WTC11 (cell line): ENCODE data around the gene SELPLG. TPM values are rescaled to one million over a fixed set of nuclear protein-coding genes. Genes with fewer than 3 reads are reported as not detected.

Experiments used
- ATAC-seq: fragments of 200-7000 bp; cut with Tn5 transposase; 2 replicates; pipeline ENCODE4 v1.10.0; 2021; ENCODE audit warnings: mild to moderate bottlenecking, moderate library complexity
- CTCF ChIA-PET: fragments of 300-600 bp; sonication (Branson Sonifier 250); formaldehyde crosslinking; loops from one replicate; lab custom pipeline; 2021; ENCODE audit warnings: antibody characterized with exemption; lab: Charles Lee
- POLR2A ChIA-PET: fragments of 350-600 bp; sonication (Branson Sonifier 250); formaldehyde crosslinking; loops from one replicate; lab custom pipeline; 2021; ENCODE audit warnings: antibody characterized with exemption; lab: Charles Lee
- DNase-seq: peaks from one replicate; pipeline ENCODE4 v3.0.0; 2021; ENCODE audit warnings: low spot score
- H3K27ac Mint-ChIP-seq: 2 replicates; pipeline ENCODE4 v1.8.0; 2021; ENCODE audit warnings: mixed read lengths
- H3K27me3 Mint-ChIP-seq: 2 replicates; pipeline ENCODE4 v1.8.0; 2021; ENCODE audit warnings: low read depth, mild to moderate bottlenecking, moderate library complexity, mixed read lengths
- H3K36me3 Mint-ChIP-seq: 2 replicates; pipeline ENCODE4 v1.8.0; 2021; ENCODE audit warnings: mixed read lengths
- H3K4me1 Mint-ChIP-seq: 2 replicates; pipeline ENCODE4 v1.8.0; 2022; ENCODE audit warnings: mixed read lengths
- H3K4me3 Mint-ChIP-seq: 2 replicates; pipeline ENCODE4 v1.8.0; 2021; ENCODE audit warnings: mild to moderate bottlenecking, moderate library complexity, mixed read lengths
- H3K9me3 Mint-ChIP-seq: 2 replicates; pipeline ENCODE4 v1.8.0; 2021; ENCODE audit warnings: mixed read lengths
- GTF2I ChIP-seq: fragments of 250-450 bp; sonication (Bioruptor Pico); conservative IDR thresholded peaks from 2 replicates; pipeline ENCODE4 v1.4.0; 2021; ENCODE audit warnings: mild to moderate bottlenecking
- IRF2 ChIP-seq: sonication (generic); formaldehyde crosslinking; IDR thresholded peaks from 2 replicates; pipeline ENCODE4 v1.8.0; 2022; ENCODE audit warnings: low read depth, missing genetic modification reagents, borderline replicate concordance
- JUN ChIP-seq: sonication (generic); formaldehyde crosslinking; IDR thresholded peaks from 2 replicates; pipeline ENCODE4 v1.8.0; 2023; ENCODE audit warnings: mild to moderate bottlenecking, missing genetic modification reagents
- NFATC4 ChIP-seq: fragments of 250-450 bp; sonication (Bioruptor Pico); IDR thresholded peaks from 2 replicates; pipeline ENCODE4 v1.9.0; 2021; ENCODE audit warnings: mild to moderate bottlenecking
- NR1H2 ChIP-seq: sonication (generic); formaldehyde crosslinking; IDR thresholded peaks from 2 replicates; pipeline ENCODE4 v1.9.0; 2021; ENCODE audit warnings: mild to moderate bottlenecking, moderate library complexity, missing genetic modification reagents
- RELA ChIP-seq: sonication (generic); formaldehyde crosslinking; IDR thresholded peaks from 2 replicates; pipeline ENCODE4 v1.8.1; 2022; ENCODE audit warnings: missing genetic modification reagents, mild to moderate bottlenecking, borderline replicate concordance
- TEAD1 ChIP-seq: sonication (generic); formaldehyde crosslinking; IDR thresholded peaks from 2 replicates; pipeline ENCODE4 v1.8.0; 2022; ENCODE audit warnings: mild to moderate bottlenecking, missing genetic modification reagents
- ZNF263 ChIP-seq: sonication (generic); formaldehyde crosslinking; IDR thresholded peaks from 2 replicates; pipeline ENCODE4 v1.8.1; 2022; ENCODE audit warnings: low read depth, mild to moderate bottlenecking, moderate library complexity, missing genetic modification reagents
- ZNF281 ChIP-seq: sonication (generic); formaldehyde crosslinking; IDR thresholded peaks from 2 replicates; pipeline ENCODE4 v1.8.0; 2023; ENCODE audit warnings: mild to moderate bottlenecking, missing genetic modification reagents
- total RNA-seq: library from RNA; stranded (reverse); gene quantifications from 3 replicates; pipeline ENCODE4 v1.2.3, GENCODE V29; 2021
- TF ChIP-seq, protein P1 (sequence below): fragments of 250-450 bp; sonication (Bioruptor Pico); IDR thresholded peaks from 2 replicates; pipeline ENCODE4 v1.9.0; 2021; ENCODE audit warnings: mild to moderate bottlenecking
- TF ChIP-seq, protein P2 (sequence below): sonication (generic); formaldehyde crosslinking; IDR thresholded peaks from 2 replicates; pipeline ENCODE4 v1.8.1; 2023; ENCODE audit warnings: mild to moderate bottlenecking, missing genetic modification reagents, moderate library complexity
- TF ChIP-seq, protein P3 (sequence below): sonication (generic); formaldehyde crosslinking; IDR thresholded peaks from 2 replicates; pipeline ENCODE4 v1.8.0; 2022; ENCODE audit warnings: missing genetic modification reagents
- TF ChIP-seq, protein P4 (sequence below): sonication (generic); formaldehyde crosslinking; IDR thresholded peaks from 2 replicates; pipeline ENCODE4 v1.8.1; 2022; ENCODE audit warnings: mild to moderate bottlenecking, moderate library complexity, missing genetic modification reagents
- TF ChIP-seq, protein P5 (sequence below): sonication (generic); formaldehyde crosslinking; IDR thresholded peaks from 2 replicates; pipeline ENCODE4 v1.8.0; 2022; ENCODE audit warnings: mild to moderate bottlenecking, missing genetic modification reagents
- TF ChIP-seq, protein P6 (sequence below): sonication (generic); formaldehyde crosslinking; IDR thresholded peaks from 2 replicates; pipeline ENCODE4 v1.8.1; 2022; ENCODE audit warnings: mild to moderate bottlenecking, missing genetic modification reagents, moderate library complexity, borderline replicate concordance

The SELPLG gene
- total RNA-seq, 1 experiment from 2014 or later, result 0.46 TPM

DNA sequence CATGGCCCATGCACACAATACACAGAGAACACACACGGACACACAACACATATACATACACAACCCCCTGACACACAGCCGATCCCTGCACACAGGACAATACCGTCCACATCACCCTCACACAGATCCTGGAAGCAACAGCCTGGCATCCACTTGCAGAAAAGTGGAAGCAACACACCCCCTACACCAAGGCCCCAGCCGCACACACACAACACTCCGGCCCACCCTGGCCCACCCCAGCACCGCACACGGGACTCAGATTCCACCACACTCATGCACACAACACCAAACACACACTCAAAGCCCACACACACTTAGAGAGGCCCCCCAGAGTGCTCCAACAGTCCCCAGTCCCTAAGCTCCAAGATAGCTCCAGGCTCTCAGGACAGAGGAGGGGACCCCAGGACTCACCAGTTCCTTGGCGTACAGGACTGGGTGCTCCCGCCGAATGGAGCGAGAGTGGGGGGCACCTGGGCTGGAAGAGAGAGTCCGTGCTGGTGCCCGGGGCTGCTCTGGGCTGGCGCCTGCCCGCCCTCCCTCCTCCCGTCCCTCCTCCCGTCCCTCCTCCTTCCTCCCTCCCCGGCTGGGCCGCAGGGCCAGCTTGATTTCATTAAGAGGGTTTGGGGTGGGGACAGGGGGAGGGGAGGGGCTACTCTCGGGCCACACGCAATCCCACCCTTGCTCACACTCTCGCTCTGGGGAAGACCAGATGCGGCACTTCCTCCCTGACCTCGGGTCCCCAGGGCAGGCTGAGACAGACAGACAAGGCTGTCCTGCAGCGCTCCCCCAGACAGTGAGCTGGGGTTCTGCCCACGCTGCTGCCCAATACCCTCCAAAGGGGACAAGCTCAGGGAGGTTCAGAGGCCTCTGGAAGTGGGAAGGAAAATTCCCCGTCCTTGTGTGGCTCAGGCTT lies 35.9 kb downstream of the SELPLG start, which contains the start of gene TMEM119:
Gene TMEM119, minus strand, starts transcription at position 526 of the 913 bp plus-strand sequence. CDS start 5,701 bp downstream, outside the sequence.
- CTCF ChIA-PET, result interaction anchor here (0.6 to 1.6 kb wide), 4 partner anchors 15 to 360 kb away, joined by 3 to 11 read pairs (median 4); no protein-coding TSS in a partner anchor
- POLR2A ChIA-PET, result interaction anchor here (1.0 kb wide), 1 partner anchor 35 kb away, joined by 3 read pairs; the partner anchor contains the start of gene ISCU
- Mint-ChIP-seq H3K4me3 (no peak within 1 kb of the TSS), H3K4me1 (peaks cover 5% of the 10 kb centered on the region), H3K36me3 (no peaks in the 10 kb centered on the region), H3K9me3 (no peaks in the 10 kb centered on the region), H3K27ac (peak within 1 kb of the TSS; percentile 32; the same call in 1 of the 2 replicates), H3K27me3 (no peaks in the 10 kb centered on the region)
- ATAC-seq, result peak; percentile 12; the same call in 1 of the 2 replicates
- TF ChIP-seq ZNF263 (CRISPR knock-in tag), result peak; percentile 88
- TF ChIP-seq, protein P1, sequence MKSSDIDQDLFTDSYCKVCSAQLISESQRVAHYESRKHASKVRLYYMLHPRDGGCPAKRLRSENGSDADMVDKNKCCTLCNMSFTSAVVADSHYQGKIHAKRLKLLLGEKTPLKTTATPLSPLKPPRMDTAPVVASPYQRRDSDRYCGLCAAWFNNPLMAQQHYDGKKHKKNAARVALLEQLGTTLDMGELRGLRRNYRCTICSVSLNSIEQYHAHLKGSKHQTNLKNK, result no peak
- DNase-seq, result no peak

DNA sequence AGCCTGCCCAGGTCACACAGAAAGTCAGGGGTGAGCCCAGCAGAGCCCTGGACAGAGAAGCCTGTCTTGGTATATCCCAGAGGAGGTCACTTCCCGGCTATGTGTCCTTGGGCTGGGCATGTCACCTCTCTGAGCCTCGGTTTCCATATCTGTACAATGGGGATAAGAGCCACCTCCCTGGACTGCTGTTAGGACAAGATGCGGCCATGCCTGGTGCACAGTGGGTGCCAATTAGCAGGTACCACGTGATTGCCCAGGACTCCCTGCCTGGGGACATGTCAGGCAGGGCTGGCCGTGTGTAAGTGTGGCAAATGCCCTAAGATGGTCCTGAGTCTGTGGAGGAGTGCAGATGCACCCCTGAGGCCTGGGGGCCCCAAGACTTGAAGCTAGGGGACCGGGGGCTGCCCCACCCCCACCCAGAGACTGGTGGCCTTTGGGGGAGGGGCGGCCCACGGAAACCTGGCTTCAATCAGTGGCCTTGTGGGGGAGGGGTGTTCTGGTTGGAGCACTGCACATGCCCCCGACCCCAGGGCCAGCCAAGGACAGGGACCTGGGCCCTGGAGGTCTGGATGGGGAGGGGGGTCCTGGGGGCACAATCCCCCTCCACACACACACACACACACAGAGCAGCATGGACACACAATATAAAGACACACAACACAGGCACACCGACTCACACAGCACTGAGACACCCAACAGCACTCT lies 36.7 kb downstream of the SELPLG start:
- Mint-ChIP-seq H3K36me3 (no peaks in the 10 kb centered on the region), H3K4me3 (no peak overlapping the region), H3K9me3 (no peaks in the 10 kb centered on the region), H3K27me3 (no peaks in the 10 kb centered on the region), H3K4me1 (peaks cover 5% of the 10 kb centered on the region), H3K27ac (peak overlapping the region; percentile 32; the same call in 1 of the 2 replicates)
- CTCF ChIA-PET, result interaction anchor here (0.8 to 1.6 kb wide), 3 partner anchors 16 to 27 kb away, joined by 3 to 11 read pairs (median 4); no protein-coding TSS in a partner anchor
- ATAC-seq, result no peak
- no peak for DNase-seq
- no peak for TF ChIP-seq NR1H2 (CRISPR knock-in tag)
- TF ChIP-seq, protein P2, sequence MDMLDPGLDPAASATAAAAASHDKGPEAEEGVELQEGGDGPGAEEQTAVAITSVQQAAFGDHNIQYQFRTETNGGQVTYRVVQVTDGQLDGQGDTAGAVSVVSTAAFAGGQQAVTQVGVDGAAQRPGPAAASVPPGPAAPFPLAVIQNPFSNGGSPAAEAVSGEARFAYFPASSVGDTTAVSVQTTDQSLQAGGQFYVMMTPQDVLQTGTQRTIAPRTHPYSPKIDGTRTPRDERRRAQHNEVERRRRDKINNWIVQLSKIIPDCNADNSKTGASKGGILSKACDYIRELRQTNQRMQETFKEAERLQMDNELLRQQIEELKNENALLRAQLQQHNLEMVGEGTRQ (CRISPR knock-in tag), result peak; percentile 50; the same call in 1 of the 2 replicates
- POLR2A ChIA-PET, result no interaction called here

DNA sequence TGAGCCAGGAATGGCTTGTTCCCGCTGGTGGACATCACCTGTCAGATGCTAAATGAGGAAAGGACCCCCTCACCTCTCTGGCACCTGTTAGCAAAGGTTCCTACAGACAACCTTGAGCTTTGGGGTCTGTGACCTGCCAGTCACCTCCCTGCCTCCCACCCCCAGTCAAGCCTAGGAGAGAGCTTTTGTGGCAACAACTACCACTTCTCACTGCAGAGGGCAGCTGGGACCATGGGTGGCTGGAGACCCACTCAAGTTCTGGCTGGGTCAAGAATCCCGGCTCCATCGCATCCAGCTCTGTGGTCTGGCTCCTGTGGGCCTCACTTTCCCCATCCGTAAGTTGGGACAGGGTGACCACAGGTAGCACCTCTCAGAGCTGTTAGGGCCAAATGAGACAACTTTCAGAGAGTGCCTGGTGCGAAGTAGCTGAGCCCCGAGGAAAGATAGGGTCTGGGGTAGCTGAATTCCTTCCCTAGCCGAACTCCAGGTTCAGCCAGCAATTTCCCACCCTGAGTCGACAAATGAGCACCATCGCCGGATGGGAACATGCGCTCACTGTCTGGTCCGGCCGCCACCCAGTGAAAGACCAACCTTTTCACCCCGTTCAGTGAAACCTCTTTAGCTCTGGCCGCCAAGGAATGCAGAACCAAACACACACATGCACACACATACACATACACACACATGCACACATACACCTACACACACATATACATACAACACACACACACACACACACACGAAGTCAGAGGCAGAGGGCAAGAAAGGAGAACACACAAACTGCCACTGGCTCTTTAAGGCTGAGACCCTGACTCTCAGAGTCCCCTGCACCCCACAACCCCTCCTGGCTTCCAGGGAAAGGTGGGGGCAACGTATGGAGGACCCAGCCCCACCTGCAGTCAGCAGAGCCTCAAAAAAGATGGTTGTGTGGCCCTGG lies 37.7 kb downstream of the SELPLG start:
- CTCF ChIA-PET, result interaction anchor here (0.8 to 0.9 kb wide), 2 partner anchors 17 to 22 kb away, joined by 3 to 5 read pairs; no protein-coding TSS in a partner anchor
- no peak overlapping the region for H3K27ac Mint-ChIP-seq
- no peaks in the 10 kb centered on the region for H3K36me3 Mint-ChIP-seq
- DNase-seq, result no peak
- H3K27me3 Mint-ChIP-seq, result no peaks in the 10 kb centered on the region
- peaks cover 5% of the 10 kb centered on the region for H3K4me1 Mint-ChIP-seq
- POLR2A ChIA-PET, result no interaction called here
- H3K4me3 Mint-ChIP-seq, result no peak overlapping the region
- ATAC-seq, result no peak
- H3K9me3 Mint-ChIP-seq, result no peaks in the 10 kb centered on the region
- TF ChIP-seq, protein P3, sequence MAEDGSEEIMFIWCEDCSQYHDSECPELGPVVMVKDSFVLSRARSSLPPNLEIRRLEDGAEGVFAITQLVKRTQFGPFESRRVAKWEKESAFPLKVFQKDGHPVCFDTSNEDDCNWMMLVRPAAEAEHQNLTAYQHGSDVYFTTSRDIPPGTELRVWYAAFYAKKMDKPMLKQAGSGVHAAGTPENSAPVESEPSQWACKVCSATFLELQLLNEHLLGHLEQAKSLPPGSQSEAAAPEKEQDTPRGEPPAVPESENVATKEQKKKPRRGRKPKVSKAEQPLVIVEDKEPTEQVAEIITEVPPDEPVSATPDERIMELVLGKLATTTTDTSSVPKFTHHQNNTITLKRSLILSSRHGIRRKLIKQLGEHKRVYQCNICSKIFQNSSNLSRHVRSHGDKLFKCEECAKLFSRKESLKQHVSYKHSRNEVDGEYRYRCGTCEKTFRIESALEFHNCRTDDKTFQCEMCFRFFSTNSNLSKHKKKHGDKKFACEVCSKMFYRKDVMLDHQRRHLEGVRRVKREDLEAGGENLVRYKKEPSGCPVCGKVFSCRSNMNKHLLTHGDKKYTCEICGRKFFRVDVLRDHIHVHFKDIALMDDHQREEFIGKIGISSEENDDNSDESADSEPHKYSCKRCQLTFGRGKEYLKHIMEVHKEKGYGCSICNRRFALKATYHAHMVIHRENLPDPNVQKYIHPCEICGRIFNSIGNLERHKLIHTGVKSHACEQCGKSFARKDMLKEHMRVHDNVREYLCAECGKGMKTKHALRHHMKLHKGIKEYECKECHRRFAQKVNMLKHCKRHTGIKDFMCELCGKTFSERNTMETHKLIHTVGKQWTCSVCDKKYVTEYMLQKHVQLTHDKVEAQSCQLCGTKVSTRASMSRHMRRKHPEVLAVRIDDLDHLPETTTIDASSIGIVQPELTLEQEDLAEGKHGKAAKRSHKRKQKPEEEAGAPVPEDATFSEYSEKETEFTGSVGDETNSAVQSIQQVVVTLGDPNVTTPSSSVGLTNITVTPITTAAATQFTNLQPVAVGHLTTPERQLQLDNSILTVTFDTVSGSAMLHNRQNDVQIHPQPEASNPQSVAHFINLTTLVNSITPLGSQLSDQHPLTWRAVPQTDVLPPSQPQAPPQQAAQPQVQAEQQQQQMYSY (CRISPR knock-in tag), result no peak
- TF ChIP-seq TEAD1 (CRISPR knock-in tag) (no peak), GTF2I (no peak), NFATC4 (no peak), IRF2 (CRISPR knock-in tag) (no peak), ZNF281 (CRISPR knock-in tag) (no peak), RELA (CRISPR knock-in tag) (no peak), JUN (CRISPR knock-in tag) (no peak)
- TF ChIP-seq, protein P4, sequence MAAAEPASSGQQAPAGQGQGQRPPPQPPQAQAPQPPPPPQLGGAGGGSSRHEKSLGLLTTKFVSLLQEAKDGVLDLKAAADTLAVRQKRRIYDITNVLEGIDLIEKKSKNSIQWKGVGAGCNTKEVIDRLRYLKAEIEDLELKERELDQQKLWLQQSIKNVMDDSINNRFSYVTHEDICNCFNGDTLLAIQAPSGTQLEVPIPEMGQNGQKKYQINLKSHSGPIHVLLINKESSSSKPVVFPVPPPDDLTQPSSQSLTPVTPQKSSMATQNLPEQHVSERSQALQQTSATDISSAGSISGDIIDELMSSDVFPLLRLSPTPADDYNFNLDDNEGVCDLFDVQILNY (CRISPR knock-in tag), result no peak
- TF ChIP-seq, protein P5, sequence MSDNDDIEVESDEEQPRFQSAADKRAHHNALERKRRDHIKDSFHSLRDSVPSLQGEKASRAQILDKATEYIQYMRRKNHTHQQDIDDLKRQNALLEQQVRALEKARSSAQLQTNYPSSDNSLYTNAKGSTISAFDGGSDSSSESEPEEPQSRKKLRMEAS (CRISPR knock-in tag), result no peak
- TF ChIP-seq, protein P6, sequence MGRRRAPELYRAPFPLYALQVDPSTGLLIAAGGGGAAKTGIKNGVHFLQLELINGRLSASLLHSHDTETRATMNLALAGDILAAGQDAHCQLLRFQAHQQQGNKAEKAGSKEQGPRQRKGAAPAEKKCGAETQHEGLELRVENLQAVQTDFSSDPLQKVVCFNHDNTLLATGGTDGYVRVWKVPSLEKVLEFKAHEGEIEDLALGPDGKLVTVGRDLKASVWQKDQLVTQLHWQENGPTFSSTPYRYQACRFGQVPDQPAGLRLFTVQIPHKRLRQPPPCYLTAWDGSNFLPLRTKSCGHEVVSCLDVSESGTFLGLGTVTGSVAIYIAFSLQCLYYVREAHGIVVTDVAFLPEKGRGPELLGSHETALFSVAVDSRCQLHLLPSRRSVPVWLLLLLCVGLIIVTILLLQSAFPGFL, result no peak
